ENCODE measurements around the gene TOGARAM1. TPM values are rescaled to one million over a fixed set of nuclear protein-coding genes. Genes with fewer than 3 reads are reported as not detected.

Gene TOGARAM1
- total RNA-seq, 2 donors from 2014 or later, result 3.5 to 7.9 TPM

DNA sequence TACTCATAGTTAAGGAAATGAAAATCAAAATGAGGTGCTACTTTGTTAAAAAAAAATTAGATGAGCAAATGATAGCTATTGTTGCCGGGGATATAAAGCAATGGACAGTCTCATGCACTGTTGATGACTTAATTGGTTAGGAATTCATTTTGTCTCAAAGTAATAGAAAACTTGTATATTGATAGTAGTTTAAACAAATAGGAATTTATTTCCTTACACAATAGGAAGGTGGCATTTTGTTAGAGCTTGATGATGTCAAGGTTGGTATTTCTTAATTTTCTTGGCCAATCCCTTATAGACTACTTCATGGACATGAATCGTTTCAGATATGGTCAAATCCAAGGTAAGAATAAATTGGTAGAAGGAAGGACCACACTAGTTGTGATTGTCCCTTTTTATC, 129.7 kb downstream of the TOGARAM1 start:
- peak overlapping the region in 1 of 2 donors; percentile 97 for H3K27ac Mint-ChIP-seq
- DNase-seq (ENCODE audit: low spot score in 2 of 2), result no peak

DNA sequence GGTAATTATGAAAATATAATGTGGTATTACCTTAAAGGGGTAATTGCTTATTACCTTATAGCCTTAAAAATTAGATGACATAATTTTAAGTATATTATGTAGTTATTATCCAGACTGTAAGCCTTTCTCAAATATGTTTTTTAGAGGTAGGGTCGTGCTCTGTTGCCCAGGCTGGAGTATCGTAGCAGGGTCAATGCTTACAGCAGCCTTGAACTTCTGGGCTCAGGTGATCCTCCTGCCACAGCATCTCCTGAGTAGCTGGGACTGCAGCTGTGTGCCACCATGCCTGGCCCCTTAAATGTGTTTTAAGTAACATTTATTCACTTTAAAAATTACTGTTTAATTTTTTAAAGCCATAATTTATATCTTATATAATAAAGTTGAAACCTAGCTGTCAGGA, 132.3 kb downstream of the TOGARAM1 start:
- ATAC-seq, result no peak
- Mint-ChIP-seq H3K9me3 (no peaks in the 10 kb centered on the region), H3K36me3 (peaks cover 10 to 56% of the 10 kb centered on the region in 2 donors), H3K27ac (no peak overlapping the region)
- no peak for DNase-seq (ENCODE audit: low spot score in 2 of 2)

More for the DNA sequence above, 129.7 kb downstream of the TOGARAM1 start:
- no peak for ATAC-seq
- H3K36me3 Mint-ChIP-seq, result peaks cover 0 to 44% of the 10 kb centered on the region in 2 donors
- H3K9me3 Mint-ChIP-seq, result no peaks in the 10 kb centered on the region

DNA sequence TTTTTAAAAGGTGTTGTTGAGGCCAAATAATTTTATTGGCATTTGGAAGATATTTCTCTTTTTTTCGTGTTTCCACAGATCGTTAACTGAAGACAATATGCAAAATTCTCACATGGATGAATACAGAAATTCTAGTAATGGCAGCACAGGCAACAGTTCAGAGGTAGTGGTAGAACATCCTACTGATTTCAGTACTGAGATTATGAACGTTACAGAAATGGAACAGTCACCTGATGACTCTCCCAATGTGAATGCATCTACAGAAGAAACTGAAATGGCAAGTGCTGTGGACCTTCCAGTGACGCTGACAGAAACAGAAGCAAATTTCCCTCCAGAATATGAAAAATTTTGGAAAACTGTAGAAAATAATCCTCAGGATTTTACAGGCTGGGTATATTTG, 133.2 kb downstream of the TOGARAM1 start:
- peaks cover 10 to 56% of the 10 kb centered on the region in 2 donors for H3K36me3 Mint-ChIP-seq
- no peak overlapping the region for H3K27ac Mint-ChIP-seq
- no peaks in the 10 kb centered on the region for H3K9me3 Mint-ChIP-seq
- ATAC-seq, result peak; percentile 77 to 93
- no peak for DNase-seq (ENCODE audit: low spot score in 2 of 2)

DNA sequence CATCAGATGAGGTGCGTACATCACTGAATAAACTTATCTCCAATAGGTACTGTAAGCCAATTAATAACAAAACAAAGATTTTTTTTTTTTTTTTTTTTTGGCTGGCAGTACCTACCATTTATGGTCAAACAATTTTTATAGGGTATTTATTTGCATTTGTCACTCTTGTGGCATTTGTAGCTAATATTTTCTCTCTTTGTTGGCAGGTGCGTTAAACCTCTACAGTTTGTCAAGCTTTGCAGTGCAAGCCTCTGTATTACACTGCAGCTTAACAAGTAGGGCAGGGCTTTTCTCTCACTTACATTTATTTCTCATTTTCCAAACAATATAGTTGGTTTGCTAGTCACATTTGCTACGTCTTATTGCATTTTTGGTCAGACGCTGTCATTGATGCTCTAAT, 134.2 kb downstream of the TOGARAM1 start:
- H3K36me3 Mint-ChIP-seq, result peaks cover 10 to 50% of the 10 kb centered on the region in 2 donors
- H3K27ac Mint-ChIP-seq, result no peak overlapping the region
- ATAC-seq, result no peak
- no peaks in the 10 kb centered on the region for H3K9me3 Mint-ChIP-seq
- DNase-seq (ENCODE audit: low spot score in 2 of 2), result no peak

DNA sequence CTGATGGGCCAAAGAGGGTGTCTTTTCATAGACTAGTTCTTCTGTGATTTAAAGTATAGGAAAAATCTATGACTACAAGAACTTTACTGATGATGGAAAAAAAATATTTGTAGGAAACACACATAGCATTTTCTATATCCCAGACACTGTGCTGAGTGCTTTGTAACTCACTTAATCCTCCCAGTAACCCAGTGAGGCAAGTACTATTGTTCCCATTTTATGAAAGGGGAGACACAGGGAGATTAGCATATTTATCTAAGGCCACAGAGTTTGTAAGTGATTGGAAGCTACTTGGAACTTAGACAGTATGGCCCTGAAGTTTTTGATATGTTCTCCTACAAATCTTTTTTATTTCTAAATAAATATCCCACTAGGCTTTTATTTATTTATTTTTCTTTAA, 141.8 kb downstream of the TOGARAM1 start:
- no peak for DNase-seq (ENCODE audit: low spot score in 2 of 2)
- peaks cover 0 to 11% of the 10 kb centered on the region in 2 donors for H3K36me3 Mint-ChIP-seq
- H3K27ac Mint-ChIP-seq, result no peak overlapping the region
- no peak for ATAC-seq
- no peaks in the 10 kb centered on the region for H3K9me3 Mint-ChIP-seq

DNA sequence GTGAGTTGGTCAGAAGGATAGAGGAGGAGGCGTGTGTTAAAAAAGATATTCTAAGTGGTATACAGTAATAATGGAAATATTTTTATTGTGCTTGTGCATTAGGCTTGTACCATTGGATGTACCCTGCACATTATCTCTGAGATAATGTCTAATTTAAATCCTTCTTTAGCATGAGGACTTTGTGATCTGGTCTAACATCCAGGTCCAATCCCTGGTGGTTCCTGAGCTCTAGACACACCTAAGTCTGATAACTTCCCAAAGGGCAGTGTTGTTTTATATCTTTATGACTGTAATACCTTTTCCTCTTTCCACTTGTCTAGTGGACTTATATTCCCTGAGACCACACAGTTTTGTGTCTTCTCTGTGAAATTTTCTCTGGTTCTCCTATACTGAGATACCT, 142.6 kb downstream of the TOGARAM1 start:
- Mint-ChIP-seq H3K27ac (no peak overlapping the region), H3K36me3 (peaks cover 0 to 6% of the 10 kb centered on the region in 2 donors), H3K9me3 (no peaks in the 10 kb centered on the region)
- DNase-seq (ENCODE audit: low spot score in 2 of 2), result no peak
- ATAC-seq, result no peak

DNA sequence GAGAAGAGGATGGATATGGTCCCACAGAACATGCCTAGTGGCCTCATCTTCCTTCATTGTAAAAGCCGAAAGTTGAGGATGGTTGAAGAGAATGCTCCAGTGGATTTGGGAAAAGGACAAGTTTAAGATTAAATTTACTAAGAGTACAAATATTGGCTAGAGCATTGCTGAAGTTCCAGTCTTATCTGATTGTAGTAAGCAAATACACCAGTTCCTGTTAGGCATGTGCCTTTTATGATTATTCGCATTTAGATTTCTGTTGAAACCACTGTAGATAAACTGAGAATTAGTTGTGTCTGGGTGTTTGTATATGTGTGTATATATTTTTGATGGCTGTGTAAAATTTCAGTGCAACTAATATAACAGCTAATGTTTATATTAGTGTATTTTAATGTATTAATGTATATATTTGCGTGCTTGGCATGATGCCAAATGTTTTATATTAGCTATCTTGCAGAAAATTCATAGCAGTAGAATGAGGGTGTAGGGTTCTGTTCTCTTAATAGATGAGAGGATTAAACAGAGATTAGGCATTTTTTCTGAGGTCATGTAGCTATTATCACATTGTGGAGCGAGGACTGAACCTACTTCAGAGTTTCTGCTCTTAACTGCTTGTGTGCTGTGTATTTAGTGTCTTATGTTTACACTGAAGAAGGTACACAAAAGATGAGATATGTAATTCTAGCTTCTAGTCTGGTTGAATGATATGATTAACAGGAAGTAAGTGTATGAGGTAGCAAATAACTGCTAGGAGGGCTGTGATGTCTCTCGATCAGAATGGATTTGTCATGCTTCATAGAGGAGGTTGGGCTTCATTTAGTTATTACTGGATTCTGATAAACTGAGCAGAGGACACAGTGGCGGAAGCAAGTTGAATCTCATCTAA, 151.1 kb downstream of the TOGARAM1 start:
- peak overlapping the region; percentile 76 to 89 for H3K27ac Mint-ChIP-seq

DNA sequence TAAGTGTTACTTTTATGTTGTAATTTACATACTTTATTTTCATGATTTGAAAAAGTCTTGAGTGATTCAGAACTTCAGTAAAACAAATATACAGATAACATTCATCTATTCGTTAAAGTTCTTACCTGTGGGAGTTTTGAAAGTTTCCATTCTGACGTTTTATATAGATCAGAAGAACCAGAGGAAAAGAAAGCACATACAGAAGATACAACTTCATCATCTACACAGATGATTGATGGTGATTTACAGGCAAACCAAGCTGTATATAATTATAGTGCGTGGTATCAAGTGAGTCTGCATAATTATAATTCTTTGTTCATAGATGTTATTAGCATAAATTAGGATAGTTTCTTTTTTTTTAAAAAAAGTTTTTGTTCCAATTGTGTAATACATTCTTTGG, 152.3 kb downstream of the TOGARAM1 start:
- H3K36me3 Mint-ChIP-seq, result peaks cover 12 to 25% of the 10 kb centered on the region in 2 donors
- DNase-seq (ENCODE audit: low spot score in 2 of 2) (no peak), ATAC-seq (peak; percentile 73 to 95)
- peak overlapping the region in 1 of 2 donors; percentile 15 for H3K27ac Mint-ChIP-seq
- no peaks in the 10 kb centered on the region for H3K9me3 Mint-ChIP-seq

More for the DNA sequence above, 151.1 kb downstream of the TOGARAM1 start:
- DNase-seq (ENCODE audit: low spot score in 2 of 2) (no peak), ATAC-seq (peak in 1 of 2 donors; percentile 45)
- Mint-ChIP-seq H3K9me3 (no peaks in the 10 kb centered on the region), H3K36me3 (peaks cover 12 to 17% of the 10 kb centered on the region in 2 donors)

DNA sequence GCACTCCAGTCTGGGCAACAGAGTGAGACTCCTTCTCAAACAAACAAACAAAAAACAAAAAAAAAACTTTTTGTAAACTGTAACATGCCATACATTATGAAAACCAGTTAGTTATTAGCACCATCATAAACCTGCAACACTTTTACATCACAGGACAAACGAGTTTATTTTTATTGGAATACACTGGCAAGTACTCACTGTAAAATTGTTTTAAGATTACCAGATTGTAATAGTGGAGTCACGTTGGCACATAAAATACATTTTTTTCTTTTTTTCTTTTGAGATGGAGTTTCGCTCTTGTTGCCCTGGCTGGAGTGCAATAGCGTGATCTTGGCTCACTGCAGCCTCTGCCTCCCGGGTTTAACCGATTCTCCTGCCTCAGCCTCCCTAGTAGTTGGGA, 156.6 kb downstream of the TOGARAM1 start:
- Mint-ChIP-seq H3K27ac (peak overlapping the region in 1 of 2 donors; percentile 9), H3K9me3 (no peaks in the 10 kb centered on the region), H3K36me3 (peaks cover 7 to 24% of the 10 kb centered on the region in 2 donors)
- DNase-seq (ENCODE audit: low spot score in 2 of 2) (no peak), ATAC-seq (no peak)

DNA sequence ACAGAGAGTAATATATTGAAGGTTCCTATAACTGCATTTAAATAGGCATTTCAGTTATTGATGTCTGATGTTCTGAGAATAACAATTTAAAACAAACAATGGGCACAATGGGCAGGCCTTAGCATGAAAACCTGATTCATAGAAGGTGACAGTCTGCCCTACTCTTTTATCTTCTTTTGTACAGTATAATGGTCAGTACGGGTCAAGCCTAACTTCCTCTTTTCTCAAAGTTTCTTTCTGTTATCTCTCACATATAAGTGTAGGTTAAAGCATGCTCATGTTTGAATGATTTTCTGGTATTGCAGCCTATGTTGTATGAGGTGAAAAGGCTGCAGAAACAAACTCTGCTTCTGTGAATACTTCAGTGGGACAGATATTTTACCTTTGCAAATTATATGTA, 158.1 kb downstream of the TOGARAM1 start:
- DNase-seq (ENCODE audit: low spot score in 2 of 2), result no peak
- Mint-ChIP-seq H3K27ac (no peak overlapping the region), H3K36me3 (peaks cover 5 to 29% of the 10 kb centered on the region in 2 donors), H3K9me3 (no peaks in the 10 kb centered on the region)
- no peak for ATAC-seq

DNA sequence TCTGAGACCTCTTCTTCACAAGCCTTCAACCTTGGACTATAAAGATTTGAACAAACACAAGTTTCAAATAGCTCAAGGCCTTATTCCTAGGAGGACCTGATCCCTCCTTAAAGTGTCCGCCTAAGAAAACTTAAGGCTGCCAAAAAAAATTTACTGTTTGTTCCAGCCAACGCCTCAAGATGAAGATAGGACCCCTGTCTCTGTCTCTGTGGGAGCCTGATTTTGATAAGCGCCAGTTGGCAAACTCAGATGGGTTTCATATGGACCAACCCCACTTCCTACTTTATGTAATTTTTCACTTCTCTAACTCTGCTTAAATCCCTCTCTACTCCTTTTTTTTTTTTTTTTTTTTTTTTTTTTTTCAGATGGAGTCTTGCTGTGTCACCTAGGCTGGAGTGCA, 161.3 kb downstream of the TOGARAM1 start:
- H3K9me3 Mint-ChIP-seq, result no peaks in the 10 kb centered on the region
- no peak for ATAC-seq

More for the DNA sequence above, 161.3 kb downstream of the TOGARAM1 start:
- H3K36me3 Mint-ChIP-seq, result peaks cover 5 to 31% of the 10 kb centered on the region in 2 donors
- no peak overlapping the region for H3K27ac Mint-ChIP-seq
- no peak for DNase-seq (ENCODE audit: low spot score in 2 of 2)

Other genes with a start within 250 kb of the TOGARAM1 start
- 10 to 100 TPM in 1 of 2 donors, 1 to 10 TPM in 1; 9.8 to 22.2 TPM for gene KLHL28, start 243 bp upstream of the TOGARAM1 start, total RNA-seq
- gene PRPF39, start 121.9 kb downstream of the TOGARAM1 start, total RNA-seq, result 10 to 100 TPM; 50.2 to 63.5 TPM
- 10 to 100 TPM; 57.5 to 76.9 TPM for gene FKBP3, start 172.3 kb downstream of the TOGARAM1 start, total RNA-seq
- 10 to 100 TPM; 17.5 to 24.8 TPM for gene FANCM, start 173.7 kb downstream of the TOGARAM1 start, total RNA-seq